ENCODE measurements around the gene CDYL2.

The CDYL2 gene

DNA sequence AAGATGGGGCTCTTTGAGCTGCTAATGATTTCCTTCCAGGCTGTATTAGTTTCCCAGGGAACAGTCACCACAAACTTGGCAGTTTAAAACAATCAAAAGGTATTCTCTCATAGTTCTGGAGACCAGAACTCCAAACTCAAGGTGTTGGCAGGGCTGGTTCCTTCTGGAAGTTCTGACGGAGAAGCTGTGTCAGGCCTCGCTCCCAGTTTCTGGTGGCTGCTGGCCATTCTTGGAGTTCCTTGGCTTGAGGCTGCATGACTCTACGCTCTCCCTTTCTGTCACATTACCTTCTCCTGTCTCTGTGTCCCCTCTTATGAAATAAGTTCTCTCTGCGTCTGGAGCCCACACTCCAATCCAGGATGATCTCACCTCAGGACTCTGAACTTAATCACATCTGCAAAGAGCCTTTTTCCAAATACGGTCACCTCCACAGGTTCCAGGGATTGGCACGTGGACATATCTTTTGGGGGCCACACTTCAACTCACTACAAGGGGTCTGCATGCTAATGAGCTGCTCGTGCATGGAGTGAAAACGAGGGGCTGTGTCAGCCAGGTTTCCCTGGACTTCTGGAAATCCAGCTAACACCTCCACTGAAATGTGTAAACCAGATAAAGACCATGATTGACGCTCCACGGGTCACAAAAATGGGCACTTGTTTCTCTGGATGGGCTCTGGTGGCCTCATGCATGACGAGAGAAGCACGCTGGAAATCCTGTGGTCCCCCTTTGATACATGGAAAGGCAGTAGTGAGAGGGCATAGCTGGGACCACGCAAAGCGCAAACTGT lies 185.3 kb downstream of the CDYL2 start:
- no peak for DNase-seq

GRCh38 chr16:80616362-80616761 lies 188.0 kb downstream of the CDYL2 start:
- DNase-seq = no peak

GRCh38 chr16:80615735-80616134 lies 188.7 kb downstream of the CDYL2 start:
- no peak for DNase-seq

- no peak for DNase-seq
Measured at GRCh38 chr16:80614908-80615671, 189.3 kb downstream of the CDYL2 start.

DNA sequence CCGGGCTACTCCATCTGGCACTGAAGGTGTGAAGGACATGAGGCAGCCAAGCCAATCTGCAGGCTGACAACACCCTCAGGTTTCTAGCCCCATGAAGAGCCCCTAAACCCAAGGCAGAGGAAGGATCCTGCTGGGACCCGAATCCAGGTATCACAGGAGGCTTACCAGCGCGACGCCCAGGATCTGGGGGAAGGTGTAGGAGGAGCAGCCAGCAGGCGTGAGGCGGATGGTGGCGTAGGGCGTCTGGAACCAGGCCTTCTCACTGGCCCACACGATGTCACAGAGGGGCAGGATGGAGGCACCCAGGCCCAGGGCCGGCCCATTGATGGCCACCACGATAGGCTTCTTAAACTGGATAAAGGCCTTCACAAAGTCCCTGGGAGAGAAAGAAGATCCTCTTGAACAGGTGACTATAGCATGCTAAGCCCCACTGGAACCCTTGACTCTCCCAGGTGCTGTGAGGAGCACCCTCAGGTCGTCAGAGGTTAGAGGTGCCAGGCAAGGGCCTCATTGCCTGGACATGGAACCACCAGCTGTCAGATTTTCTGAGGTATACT lies 191.9 kb downstream of the CDYL2 start:
- no peak for DNase-seq

- DNase-seq = no peak
Measured at GRCh38 chr16:80611930-80612327, 192.5 kb downstream of the CDYL2 start.

- no peak for DNase-seq
Measured at GRCh38 chr16:80611171-80611929, 193.0 kb downstream of the CDYL2 start.

DNA sequence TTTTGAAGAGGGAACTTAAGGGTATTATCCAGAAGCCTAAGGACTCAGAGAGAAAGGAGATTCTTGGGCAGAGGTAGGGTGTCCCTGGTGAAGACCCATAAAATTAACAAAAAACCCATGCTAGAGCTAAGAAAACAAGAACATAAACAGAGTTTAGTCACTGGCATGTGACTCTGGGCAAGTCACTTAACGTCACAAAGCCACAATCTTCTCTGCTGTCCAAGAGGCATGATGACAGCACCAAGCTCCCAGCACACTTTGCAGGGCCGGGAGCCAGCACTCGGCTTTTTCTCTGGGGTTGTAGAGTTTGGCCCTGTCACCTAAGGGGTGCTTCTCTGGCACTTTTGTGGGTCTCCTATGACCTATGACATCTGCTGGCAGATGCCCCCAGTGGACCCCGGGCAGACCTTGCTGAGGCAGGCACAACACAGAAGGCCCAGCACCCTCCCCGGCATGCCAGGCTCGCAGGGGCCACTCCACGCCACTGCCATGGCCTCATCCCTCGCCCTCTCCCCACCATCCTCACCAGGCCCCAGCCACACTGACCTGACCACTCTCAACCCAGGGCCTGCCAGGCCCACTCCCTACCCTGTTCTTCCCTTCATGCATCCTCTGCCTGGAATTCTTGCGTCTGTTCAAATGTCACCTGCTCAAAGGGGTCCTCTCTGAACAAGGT lies 193.8 kb downstream of the CDYL2 start:
- no peak for DNase-seq

- DNase-seq = no peak
Measured at GRCh38 chr16:80608946-80609345, 195.5 kb downstream of the CDYL2 start.

DNA sequence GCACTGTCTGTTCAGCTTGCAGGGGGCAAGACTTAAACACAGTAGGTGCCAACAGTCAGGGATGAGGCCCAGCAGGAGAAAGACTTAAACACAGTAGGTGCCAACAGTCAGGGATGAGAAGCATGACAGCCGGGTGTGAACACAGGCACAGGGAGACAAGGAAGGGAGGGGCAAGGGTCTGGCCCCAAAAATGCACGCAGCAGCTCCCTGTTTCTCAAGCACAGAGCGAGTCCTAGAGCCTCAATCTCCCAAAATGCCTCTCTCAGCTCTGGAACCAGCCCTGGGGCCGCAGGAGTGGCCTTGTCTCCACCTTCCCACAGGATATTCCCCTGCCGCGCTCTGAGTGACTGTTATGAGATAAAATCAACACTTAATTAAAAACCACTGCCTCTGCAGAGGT lies 197.2 kb downstream of the CDYL2 start:
- DNase-seq = no peak

DNA sequence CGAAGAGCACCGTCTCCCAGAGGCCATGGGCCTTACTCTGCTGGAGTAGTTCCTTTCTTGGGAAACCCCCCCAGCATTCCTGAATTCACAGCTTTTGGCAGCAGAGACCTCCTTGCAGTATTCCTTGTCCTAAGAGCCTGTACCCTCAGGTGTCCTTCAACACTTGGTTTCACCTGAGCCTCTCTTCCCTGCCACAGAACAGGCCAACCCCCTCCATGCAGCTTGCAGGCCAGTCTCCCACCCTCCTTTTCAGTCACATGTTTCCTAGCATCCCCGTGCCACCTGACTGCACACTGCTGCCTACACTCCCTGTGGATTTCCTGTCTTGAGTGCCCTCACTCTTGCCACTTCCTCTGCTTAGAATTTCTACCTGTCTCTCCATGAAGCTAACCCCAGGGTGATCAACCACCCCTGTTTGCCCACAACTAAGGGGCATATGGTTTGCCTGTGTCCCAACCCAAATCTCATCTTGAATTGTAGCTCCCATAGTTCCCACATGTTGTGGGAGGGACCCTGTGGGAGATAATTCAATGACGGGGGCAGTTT lies 198.1 kb downstream of the CDYL2 start:
- no peak for DNase-seq

GRCh38 chr16:80604600-80605355 lies 199.6 kb downstream of the CDYL2 start:
- DNase-seq = no peak

- DNase-seq = no peak
Measured at GRCh38 chr16:80602894-80603293, 201.5 kb downstream of the CDYL2 start.

DNA sequence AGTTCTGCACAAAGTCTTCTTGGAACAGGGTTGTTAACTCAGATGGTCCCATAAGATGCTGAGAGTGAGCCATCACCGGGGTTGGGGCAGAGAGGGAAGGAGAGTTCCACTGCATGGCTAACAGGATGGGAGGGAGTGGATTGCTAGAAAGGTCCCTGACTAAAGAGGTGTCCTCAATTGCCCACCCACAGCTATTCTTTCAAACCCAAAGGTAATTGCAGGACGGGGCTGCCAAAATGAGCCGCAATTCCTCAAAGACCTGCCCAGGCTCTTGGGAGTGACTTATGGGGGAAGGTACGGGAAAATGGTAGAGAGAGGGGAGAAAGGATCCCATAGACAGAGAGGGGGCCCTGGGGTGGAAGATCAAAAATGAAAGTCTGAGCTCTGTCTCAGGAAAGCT lies 203.2 kb downstream of the CDYL2 start:
- no peak for DNase-seq

DNA sequence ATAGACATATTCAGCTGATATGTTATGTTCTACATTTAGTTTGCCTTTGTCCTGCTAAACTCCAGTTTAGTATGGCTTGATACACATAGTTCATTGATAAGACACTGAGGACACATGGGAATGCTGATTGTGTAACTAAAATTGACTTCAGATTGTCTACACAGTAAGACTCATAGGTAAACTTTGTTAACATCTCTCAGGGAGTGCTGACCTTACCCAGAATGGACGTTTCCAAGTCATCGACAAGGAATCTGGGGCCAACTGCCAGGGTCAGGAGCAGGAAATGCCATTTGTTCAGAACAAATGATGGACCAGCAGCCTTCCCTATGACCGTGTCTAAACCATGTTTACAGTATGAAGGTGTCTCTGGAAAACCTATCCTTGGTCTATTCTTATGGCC lies 204.9 kb downstream of the CDYL2 start:
- no peak for DNase-seq

GRCh38 chr16:80596507-80597207 lies 207.7 kb downstream of the CDYL2 start:
- no peak for DNase-seq

DNA sequence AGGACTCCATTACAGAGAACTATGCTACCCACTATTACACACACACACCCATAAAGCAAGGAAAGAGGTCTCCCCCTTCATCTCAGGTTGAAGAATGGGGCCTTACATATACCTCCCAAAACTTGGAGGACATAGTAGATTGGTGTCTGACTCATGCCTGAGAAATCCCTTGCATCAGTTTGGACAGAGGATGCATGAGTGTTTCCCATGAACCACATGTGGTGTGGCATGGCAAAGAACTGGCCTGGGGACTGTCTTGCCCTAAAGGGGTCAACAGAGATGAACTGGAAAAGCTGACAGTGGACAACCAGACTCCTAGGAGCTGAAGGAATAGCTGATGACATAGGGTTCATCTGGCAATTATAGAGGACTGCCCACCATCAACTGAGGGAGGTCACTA lies 209.6 kb downstream of the CDYL2 start:
- DNase-seq = no peak

- DNase-seq = no peak
Measured at GRCh38 chr16:80592273-80592672, 212.1 kb downstream of the CDYL2 start.

GRCh38 chr16:80591071-80591915 lies 213.1 kb downstream of the CDYL2 start:
- DNase-seq = peak; percentile 73

DNA sequence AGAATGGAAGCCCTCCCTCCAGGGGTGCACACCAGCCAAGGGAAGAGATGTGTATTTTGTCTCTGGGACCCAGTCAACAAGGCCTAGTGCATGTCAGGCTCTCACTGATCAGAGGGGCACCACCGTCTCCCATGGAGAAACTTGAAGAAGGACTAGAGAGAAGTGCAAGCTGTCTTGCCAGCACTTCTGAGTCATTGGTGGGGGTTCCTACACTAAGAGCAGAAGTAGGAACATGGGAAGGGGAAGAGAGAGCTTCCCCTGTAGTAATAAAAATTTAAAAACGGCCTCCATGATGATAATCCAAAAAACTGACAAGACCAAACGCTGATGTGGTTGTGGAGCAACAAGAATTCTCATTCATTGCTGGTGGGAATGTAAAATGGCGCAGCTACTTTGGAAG lies 217.3 kb downstream of the CDYL2 start:
- no peak for DNase-seq
